ENCODE data around the gene STN1. TPM values are rescaled to one million over a fixed set of nuclear protein-coding genes. Genes with fewer than 3 reads are reported as not detected.
A peak's percentile ranks its signal among the peaks of the same experiment; 100 is the strongest.

The STN1 gene
- total and polyA plus RNA-seq, 2 of the 4 experiments (the other 2 are of a cell fraction) = 17.8 to 32.3 TPM

GRCh38 chr10:103855424-103855823 is 62.6 kb downstream of the STN1 start, which contains the start of gene SH3PXD2A:
TSS of gene SH3PXD2A (minus strand) at chr10:103855576. CDS start at chr10:103855266, 310 bp downstream.
- CTCF ChIA-PET = interaction anchor here (1.7 to 1.9 kb wide), 2 partner anchors 74 to 143 kb away, joined by 4 to 6 read pairs; no protein-coding TSS in a partner anchor
- H3K36me3 ChIP-seq (ENCODE audit: control insufficient read depth, insufficient read depth, low read length) = no peaks in the 10 kb centered on the region
- dilution Hi-C loops (cut with HindIII; ENCODE audit: low sequenced_read_pairs, unreplicated experiment) = loop anchor here (25.0 kb wide), 1 partner anchor 143 kb away; no protein-coding TSS in a partner anchor
- 0% methylated on average over 2 of the region's 54 CpGs; no CpG with 5 or more reads in 1 of the 2 experiments for WGBS, 2 experiments (ENCODE audit: extremely low coverage in 2 of 2, insufficient read length in 1 of 2)
- H2AK5ac ChIP-seq (ENCODE audit: low read depth, low read length) = peak within 1 kb of the TSS; percentile 50; the same call in 1 of the 2 replicates
- peaks cover 7 to 45% of the 10 kb centered on the region in 2 experiments; a peak in 3 of 4 replicates for H3K79me1 ChIP-seq (ENCODE audit: low read depth in 1 of 2, low read length in 2 of 2)
- 0 out of 2 replicates have a peak within 1 kb of the TSS, but pooled peaks have one; percentile 4 for H3K56ac ChIP-seq (ENCODE audit: extremely low read depth, insufficient read depth, low read length)
- H4K91ac ChIP-seq (ENCODE audit: insufficient read depth, low read depth, low read length) = 0 out of 2 replicates have a peak within 1 kb of the TSS, but pooled peaks have one; percentile 25
- H4K5ac ChIP-seq (ENCODE audit: low read depth, low read length) = peak within 1 kb of the TSS; percentile 19; the same call in 1 of the 2 replicates
- H3K23ac ChIP-seq (ENCODE audit: low read depth, low read length) = peak within 1 kb of the TSS; percentile 83; the same call in 1 of the 2 replicates
- no peak within 1 kb of the TSS; the same call in 2 of the 3 replicates for H2BK15ac ChIP-seq (ENCODE audit: low read depth, low read length)
- H3K9me1 ChIP-seq (ENCODE audit: insufficient read depth, low read length) = peaks cover 16% of the 10 kb centered on the region
- POLR2A ChIA-PET (ENCODE audit: unreplicated experiment) = no interaction called here
- peak within 1 kb of the TSS in 1 of 2 experiments; percentile 68; a peak in 1 of 4 replicates for H4K8ac ChIP-seq (ENCODE audit: low read depth in 2 of 2, low read length in 2 of 2)
- H2BK20ac ChIP-seq (ENCODE audit: low read depth, low read length) = peak within 1 kb of the TSS; percentile 28; the same call in 1 of the 2 replicates
- H3K4me3 ChIP-seq (ENCODE audit: insufficient read depth, low read depth, low read length) = peak within 1 kb of the TSS; percentile 92
- H3K18ac ChIP-seq (ENCODE audit: low read depth, low read length) = peak within 1 kb of the TSS; percentile 17; the same call in 1 of the 2 replicates
- TF ChIP-seq SMC3 (IDR thresholded peaks at IDR 0.05; ENCODE audit: low read depth, low read length) (0 out of 2 replicates have a peak, but pooled peaks have one; percentile 5), CHD1 (IDR thresholded peaks at IDR 0.05; ENCODE audit: low read depth, low read length) (no peak)
- H3K4ac ChIP-seq (ENCODE audit: low read depth, low read length) = peak within 1 kb of the TSS; percentile 42
- in situ Hi-C loops (cut with MboI; ENCODE audit: low sequenced_read_pairs) = loop anchor here (5.0 to 10.0 kb wide), 2 partner anchors 138 to 261 kb away; no protein-coding TSS in a partner anchor
- H2AFZ ChIP-seq (replicated peaks; ENCODE audit: low read length, poor library complexity) = peak within 1 kb of the TSS; percentile 90
- H2AK9ac ChIP-seq (replicated peaks; ENCODE audit: low read depth, low read length, poor library complexity) = peak within 1 kb of the TSS; percentile 35
- H3K27me3 ChIP-seq (ENCODE audit: control insufficient read depth, insufficient read depth, low read length) = no peaks in the 10 kb centered on the region
- peak within 1 kb of the TSS; percentile 48 for H3K14ac ChIP-seq (replicated peaks; ENCODE audit: low read depth, low read length)
- no TSS peak for BruUV-seq (replicated peaks)
- DNase-seq (no peak), ATAC-seq (ENCODE audit: low read depth) (peak; percentile 62)
- peak within 1 kb of the TSS; percentile 26 for H2BK5ac ChIP-seq (ENCODE audit: low read depth, low read length, poor library complexity, severe bottlenecking)
- 0 out of 2 replicates have a peak, but pooled peaks cover 3% of the 10 kb centered on the region for H4K20me1 ChIP-seq (ENCODE audit: insufficient read depth, low read length)
- H3K9ac ChIP-seq (ENCODE audit: low read depth, low read length) = peak within 1 kb of the TSS; percentile 69
- H3K4me1 ChIP-seq (ENCODE audit: control insufficient read depth, insufficient read depth, low read length) = peaks cover 29% of the 10 kb centered on the region
- H3K9me3 ChIP-seq (ENCODE audit: control insufficient read depth, insufficient read depth, low read length) = no peaks in the 10 kb centered on the region
- intact Hi-C loops (cut with micrococcal nuclease) = loop anchor here (5.0 kb wide), 1 partner anchor 258 kb away; no protein-coding TSS in a partner anchor
- H3K4me2 ChIP-seq (ENCODE audit: low read depth, low read length) = peak within 1 kb of the TSS; percentile 85
- H3K27ac ChIP-seq (ENCODE audit: insufficient read depth, low read length) = peak within 1 kb of the TSS; percentile 44; the same call in 1 of the 2 replicates
- H2BK120ac ChIP-seq (ENCODE audit: low read depth, low read length) = peak within 1 kb of the TSS; percentile 44; the same call in 1 of the 2 replicates

All from IMR-90 (cell line).